GM18505 (cell line): ENCODE measurements around the gene GID4.

Experiments used
- ATAC-seq: cut with Tn5 transposase; IDR thresholded peaks from one replicate; pipeline ENCODE4 v1.9.1; 2021; ENCODE audit not compliant: unreplicated experiment
- POLR2A ChIP-seq: IDR thresholded peaks from 4 replicates; pipeline ENCODE4 v1.6.1; 2011; ENCODE audit warnings: borderline replicate concordance; ENCODE audit not compliant: insufficient read depth, insufficient read length; ENCODE audit errors: extremely low read depth

The GID4 gene

DNA sequence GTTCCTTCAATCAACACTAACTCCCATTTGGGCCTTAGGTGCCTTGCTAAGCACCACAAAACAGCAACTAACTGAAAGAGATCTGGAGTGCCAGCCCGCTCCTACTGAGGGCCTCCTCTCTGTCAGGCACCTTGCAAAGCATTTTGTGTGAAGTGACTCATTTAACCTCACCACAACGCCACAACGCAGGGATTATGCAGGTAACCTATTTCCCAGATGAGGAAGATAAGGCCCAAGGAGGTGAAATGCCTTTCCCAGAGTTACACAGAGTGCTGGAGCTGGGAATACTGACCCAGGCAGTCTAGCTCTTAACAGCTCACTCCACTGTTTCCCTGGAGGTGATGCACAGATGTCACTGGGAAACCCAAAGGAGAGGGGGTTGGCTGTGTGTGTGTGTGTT is 33.7 kb upstream of the GID4 start:
- no peak for ATAC-seq
- TF ChIP-seq POLR2A: no peak

- ATAC-seq: no peak
- TF ChIP-seq POLR2A: no peak
Measured at GRCh38 chr17:18006495-18007239, 32.5 kb upstream of the GID4 start.

- no peak for ATAC-seq
- TF ChIP-seq POLR2A: no peak
Measured at GRCh38 chr17:18008496-18009268, 30.5 kb upstream of the GID4 start.

DNA sequence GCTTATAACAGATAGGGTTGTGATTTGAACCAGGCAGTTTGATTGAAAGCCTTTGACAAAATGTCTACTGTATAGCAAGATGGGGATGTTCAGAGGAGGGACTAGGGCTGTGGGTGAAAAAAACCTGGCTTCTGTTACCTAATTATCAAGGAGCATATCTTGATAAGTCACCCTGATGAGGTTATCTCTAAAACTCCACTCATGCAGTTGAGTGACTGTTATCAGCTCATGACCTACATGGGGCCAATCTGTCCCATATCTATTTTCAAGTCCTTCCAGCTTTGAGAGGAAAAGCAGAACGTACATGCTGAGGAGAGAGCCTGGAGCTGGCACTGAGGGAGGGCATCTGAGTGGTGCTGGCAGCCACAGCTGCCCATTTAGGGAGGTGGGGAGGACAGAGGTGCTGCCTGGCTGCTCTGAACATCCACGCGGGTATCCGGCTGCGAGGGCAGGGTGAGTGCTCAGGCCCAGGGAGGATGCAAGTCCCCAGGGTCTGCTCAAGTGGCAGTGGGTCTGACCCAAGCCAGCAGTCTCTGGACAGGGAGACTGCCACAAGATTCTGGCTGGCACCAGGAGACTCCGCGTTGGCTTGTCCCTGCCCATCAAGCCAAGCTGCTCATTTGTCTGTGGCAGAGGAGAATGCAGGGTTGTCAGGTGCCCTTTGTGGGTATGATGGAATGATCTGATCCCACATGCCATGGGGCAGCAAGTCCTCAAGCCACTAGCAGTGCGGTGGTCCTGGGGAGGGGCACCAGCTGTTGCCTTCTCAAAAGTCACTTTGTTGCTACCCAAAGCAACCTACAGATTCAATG is 29.4 kb upstream of the GID4 start:
- ATAC-seq: no peak
- TF ChIP-seq POLR2A: no peak

- no peak for ATAC-seq
Measured at GRCh38 chr17:18011286-18011685, 27.9 kb upstream of the GID4 start.

GRCh38 chr17:18014006-18014405 is 25.2 kb upstream of the GID4 start:
- no peak for ATAC-seq
- TF ChIP-seq POLR2A: no peak

More at GRCh38 chr17:18011286-18011685, 27.9 kb upstream of the GID4 start:
- TF ChIP-seq POLR2A: no peak

DNA sequence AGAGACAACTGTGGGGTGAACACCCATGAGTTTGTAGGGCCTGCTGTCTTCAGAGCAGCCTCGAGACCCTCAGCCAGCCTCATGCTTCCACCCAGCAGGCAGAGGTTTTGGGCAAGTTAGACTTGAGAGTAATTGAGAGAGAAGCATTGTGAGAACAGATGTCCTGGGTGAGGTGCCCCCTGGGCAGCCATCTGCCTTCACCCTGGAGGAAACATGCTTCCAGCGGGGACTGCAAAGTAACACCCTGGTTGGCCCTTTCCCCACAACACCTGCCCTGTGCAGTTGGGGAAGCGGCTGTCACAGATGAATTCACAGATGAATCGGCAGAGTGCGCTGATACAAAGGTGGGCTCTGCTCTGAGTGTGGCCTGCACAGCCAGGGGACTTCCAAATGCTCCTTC is 23.6 kb upstream of the GID4 start:
- TF ChIP-seq POLR2A: no peak
- no peak for ATAC-seq

DNA sequence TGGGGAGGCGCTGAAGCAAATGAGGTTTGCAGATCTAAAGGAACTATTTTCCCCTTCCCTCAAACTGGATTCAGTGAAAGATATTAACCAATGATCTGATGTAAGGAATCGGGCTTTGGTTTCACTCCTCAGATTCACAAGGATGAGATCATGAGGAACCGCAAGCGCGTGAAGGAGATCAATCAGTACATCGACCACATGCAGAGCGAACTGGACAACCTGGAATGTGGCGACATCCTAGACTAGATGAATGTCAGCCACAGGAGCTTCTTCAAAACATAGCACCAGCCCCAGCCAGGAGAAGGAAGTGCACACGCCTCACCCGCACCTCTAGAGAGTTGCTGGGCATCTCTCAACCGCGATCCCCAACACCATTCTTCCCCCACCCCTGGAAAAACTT is 22.8 kb upstream of the GID4 start:
- no peak for ATAC-seq
- no peak for TF ChIP-seq POLR2A

GRCh38 chr17:18017958-18018357 is 21.2 kb upstream of the GID4 start:
- TF ChIP-seq POLR2A: no peak
- no peak for ATAC-seq

- ATAC-seq: no peak
- TF ChIP-seq POLR2A: no peak
Measured at GRCh38 chr17:18018411-18018921, 20.7 kb upstream of the GID4 start.

- TF ChIP-seq POLR2A: no peak
- ATAC-seq: no peak
Measured at GRCh38 chr17:18019838-18020154, 19.4 kb upstream of the GID4 start.

DNA sequence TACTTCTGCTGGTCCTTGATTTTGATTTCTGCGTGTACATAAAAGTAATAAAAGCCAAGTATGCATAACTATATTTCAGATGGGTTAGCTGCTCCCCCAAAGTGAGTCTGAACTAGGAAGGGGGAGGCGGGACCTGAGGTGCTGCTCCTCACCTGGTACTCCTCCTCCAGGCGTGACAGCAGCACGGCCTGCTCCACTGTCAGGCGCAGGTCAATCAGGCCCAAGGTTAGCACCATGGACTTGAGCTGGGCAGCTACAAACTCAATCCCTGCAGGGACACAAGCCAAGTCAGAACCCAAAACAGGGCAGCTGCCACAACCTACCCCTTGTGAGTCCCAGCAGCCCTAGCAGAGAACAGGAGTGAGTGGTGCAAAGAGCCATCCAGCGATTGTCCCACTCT is 18.2 kb upstream of the GID4 start:
- no peak for ATAC-seq
- TF ChIP-seq POLR2A: no peak

DNA sequence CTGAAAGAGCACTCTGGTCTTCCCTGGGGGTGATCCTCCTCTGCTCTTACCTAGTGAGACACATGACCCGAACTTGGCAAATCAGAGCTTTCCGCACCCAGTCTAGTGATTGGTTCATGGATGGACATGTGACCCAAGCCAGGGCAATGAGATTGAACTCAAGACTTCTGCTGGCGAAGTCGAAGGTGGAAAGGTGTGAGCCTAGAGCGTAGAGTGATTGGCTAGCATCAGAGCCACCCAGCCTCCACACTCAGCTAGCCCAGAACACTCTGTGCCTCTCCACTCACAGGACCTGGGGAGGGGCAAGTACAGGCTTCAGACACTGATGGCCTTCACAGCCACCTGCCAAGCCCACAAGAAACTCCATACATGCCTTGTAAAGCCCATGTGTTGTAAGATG is 17.8 kb upstream of the GID4 start:
- no peak for ATAC-seq

GRCh38 chr17:18025241-18025944 is 13.8 kb upstream of the GID4 start:
- no peak for ATAC-seq
- no peak for TF ChIP-seq POLR2A

More for the DNA sequence above, 17.8 kb upstream of the GID4 start:
- TF ChIP-seq POLR2A: no peak
